Peyer's patch (tissue), 4 donors: ENCODE results near the gene HBM. TPM values are rescaled to one million over a fixed set of nuclear protein-coding genes. Genes with fewer than 3 reads are reported as not detected.
A peak's percentile ranks its signal among the peaks of the same experiment; 100 is the strongest.
"Not testable (repeated sequence)": the region's sequence is repeated elsewhere in the genome, so short reads cannot be mapped to it uniquely, and the experiment has no call there.

ENCODE experiments used
- DNase-seq, 3 donors: peaks; one replicate each; pipeline ENCODE4 v3.0.0-alpha.2; 2017 to 2019
- H3K27ac ChIP-seq, 4 donors: fragments of 200-600 bp; sonication (generic); one replicate each; pipeline ENCODE4 v1.5.1; 2016 to 2019
- H3K27me3 ChIP-seq, 2 donors: fragments of 200-600 bp; sonication (generic); one replicate each; pipeline ENCODE4 v1.5.1; 2019
- H3K36me3 ChIP-seq, 3 donors: fragments of 200-600 bp; sonication (generic); one replicate each; pipeline ENCODE4 v1.5.1; 2016 to 2019
- H3K4me1 ChIP-seq, 4 donors: fragments of 200-600 bp; sonication (generic); one replicate each; pipeline ENCODE4 v1.5.1; 2016 to 2019
- H3K4me3 ChIP-seq, 4 donors: fragments of 200-600 bp; sonication (generic); 1 replicate in 3 of 4; 2 replicates in 1 of 4; pipeline ENCODE4 v1.5.1; 2016 to 2019; ENCODE audit warnings: mild to moderate bottlenecking in 1 of 4
- H3K9me3 ChIP-seq, 4 donors: fragments of 200-600 bp; sonication (generic); one replicate each; pipeline ENCODE4 v1.5.1; 2016 to 2019; ENCODE audit warnings: mild to moderate bottlenecking in 1 of 4
- POLR2A ChIP-seq, 2 donors: fragments of 450-650 bp; IDR thresholded peaks; one replicate each; pipeline ENCODE4 v1.5.1; 2017; ENCODE audit warnings: antibody characterized with exemption in 2 of 2, mild to moderate bottlenecking in 2 of 2, moderate library complexity in 2 of 2
- total RNA-seq, 4 donors: library from RNA; depleted of rRNA; stranded (reverse); fragments of >200 nt; gene quantifications; one replicate each; pipeline ENCODE4 v1.1.0, GENCODE V29; 2016
- TF ChIP-seq, protein P1 (sequence below), 6 experiments: fragments of 450-650 bp in 4 of 6; fragments of 200-600 bp in 2 of 6; sonication (generic) in 1 of 6; IDR thresholded peaks; one replicate each; pipeline ENCODE4 v1.5.1; 2017 to 2019; ENCODE audit warnings: antibody characterized with exemption in 6 of 6, mild to moderate bottlenecking in 3 of 6, moderate library complexity in 1 of 6

Gene HBM
- total RNA-seq, 4 donors from 2014 or later, result not detected

DNA sequence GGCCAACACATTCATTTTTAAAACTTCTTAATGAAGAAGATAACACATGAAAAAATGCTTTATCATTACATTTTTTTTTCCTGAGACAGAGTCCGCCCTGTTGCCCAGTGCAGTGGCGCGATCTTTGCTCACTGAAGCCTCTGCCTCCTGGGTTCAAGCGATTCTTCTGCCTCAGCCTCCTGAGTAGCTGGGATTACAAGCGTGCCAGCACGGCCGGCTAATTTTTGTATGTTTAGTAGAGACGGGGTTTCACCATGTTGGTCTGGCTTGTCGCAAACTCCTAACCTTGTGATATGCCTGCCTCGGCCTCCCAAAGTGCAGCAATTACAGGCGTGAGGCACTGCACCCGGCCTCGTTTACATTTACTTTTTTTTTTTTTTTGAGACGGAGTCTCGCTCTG is 27.7 kb downstream of the HBM start:
- Histone ChIP-seq H3K4me1 (no peaks in the 10 kb centered on the region), H3K27ac (no peak overlapping the region), H3K27me3 (no peaks in the 10 kb centered on the region), H3K36me3 (peaks cover 0 to 98% (median 3%) of the 10 kb centered on the region in 3 donors), H3K9me3 (no peaks in the 10 kb centered on the region), H3K4me3 (no peak overlapping the region)
- DNase-seq, result no peak
- no peak for TF ChIP-seq POLR2A (IDR thresholded peaks at IDR 0.05)
- TF ChIP-seq, protein P1, sequence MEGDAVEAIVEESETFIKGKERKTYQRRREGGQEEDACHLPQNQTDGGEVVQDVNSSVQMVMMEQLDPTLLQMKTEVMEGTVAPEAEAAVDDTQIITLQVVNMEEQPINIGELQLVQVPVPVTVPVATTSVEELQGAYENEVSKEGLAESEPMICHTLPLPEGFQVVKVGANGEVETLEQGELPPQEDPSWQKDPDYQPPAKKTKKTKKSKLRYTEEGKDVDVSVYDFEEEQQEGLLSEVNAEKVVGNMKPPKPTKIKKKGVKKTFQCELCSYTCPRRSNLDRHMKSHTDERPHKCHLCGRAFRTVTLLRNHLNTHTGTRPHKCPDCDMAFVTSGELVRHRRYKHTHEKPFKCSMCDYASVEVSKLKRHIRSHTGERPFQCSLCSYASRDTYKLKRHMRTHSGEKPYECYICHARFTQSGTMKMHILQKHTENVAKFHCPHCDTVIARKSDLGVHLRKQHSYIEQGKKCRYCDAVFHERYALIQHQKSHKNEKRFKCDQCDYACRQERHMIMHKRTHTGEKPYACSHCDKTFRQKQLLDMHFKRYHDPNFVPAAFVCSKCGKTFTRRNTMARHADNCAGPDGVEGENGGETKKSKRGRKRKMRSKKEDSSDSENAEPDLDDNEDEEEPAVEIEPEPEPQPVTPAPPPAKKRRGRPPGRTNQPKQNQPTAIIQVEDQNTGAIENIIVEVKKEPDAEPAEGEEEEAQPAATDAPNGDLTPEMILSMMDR (IDR thresholded peaks at IDR 0.05), result no peak

DNA sequence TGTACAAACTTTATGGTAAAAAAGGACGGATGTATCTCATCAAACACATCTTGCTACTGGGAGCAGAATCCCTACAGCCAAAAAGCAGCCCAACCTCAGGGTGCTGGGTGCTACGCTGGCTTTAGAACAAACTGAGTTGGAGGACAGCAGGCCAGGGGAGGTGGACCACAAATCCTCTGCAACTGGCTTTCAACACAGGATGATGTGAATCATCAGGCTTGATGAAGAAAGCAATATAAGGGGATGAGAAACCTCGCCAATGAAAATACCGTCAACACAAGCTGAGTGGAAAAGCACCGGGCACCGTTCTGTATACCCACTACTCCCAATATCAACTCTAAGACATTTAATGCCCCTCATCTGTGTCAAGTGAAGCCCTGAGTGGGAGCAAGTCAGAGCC is 28.7 kb downstream of the HBM start:
- Histone ChIP-seq H3K27ac (no peak overlapping the region), H3K36me3 (peaks cover 0 to 98% (median 4%) of the 10 kb centered on the region in 3 donors), H3K4me3 (no peak overlapping the region), H3K27me3 (no peaks in the 10 kb centered on the region), H3K9me3 (no peaks in the 10 kb centered on the region), H3K4me1 (no peaks in the 10 kb centered on the region)
- no peak for DNase-seq
- TF ChIP-seq, protein P1 (IDR thresholded peaks at IDR 0.05), result no peak
- no peak for TF ChIP-seq POLR2A (IDR thresholded peaks at IDR 0.05)

DNA sequence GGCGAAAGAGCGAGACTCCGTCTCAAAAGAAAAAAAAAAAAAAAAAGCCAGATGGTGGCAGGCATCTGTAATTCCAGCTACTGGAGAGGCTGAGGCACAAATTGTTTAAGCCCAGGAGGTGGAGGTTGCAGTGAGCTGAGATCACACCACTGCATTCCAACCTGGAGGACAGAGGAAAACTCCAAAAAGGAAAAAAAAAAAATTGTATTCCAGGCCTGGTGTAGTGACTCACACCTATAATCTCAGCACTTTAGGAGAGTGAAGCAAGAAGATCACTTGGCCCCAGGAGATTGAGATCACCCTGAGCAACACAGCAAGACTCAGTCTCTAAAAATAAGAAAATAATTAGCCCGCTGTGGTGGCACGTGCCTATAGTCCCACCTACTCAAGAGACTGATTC is 34.6 kb downstream of the HBM start:
- no peaks in the 10 kb centered on the region for H3K9me3 ChIP-seq
- no peak overlapping the region for H3K4me3 ChIP-seq
- no peak overlapping the region for H3K27ac ChIP-seq
- no peaks in the 10 kb centered on the region for H3K4me1 ChIP-seq
- no peaks in the 10 kb centered on the region for H3K27me3 ChIP-seq
- DNase-seq, result no peak
- TF ChIP-seq POLR2A (IDR thresholded peaks at IDR 0.05), result no peak
- TF ChIP-seq, protein P1 (IDR thresholded peaks at IDR 0.05), result no peak
- peaks cover 0 to 90% (median 4%) of the 10 kb centered on the region in 3 donors for H3K36me3 ChIP-seq

DNA sequence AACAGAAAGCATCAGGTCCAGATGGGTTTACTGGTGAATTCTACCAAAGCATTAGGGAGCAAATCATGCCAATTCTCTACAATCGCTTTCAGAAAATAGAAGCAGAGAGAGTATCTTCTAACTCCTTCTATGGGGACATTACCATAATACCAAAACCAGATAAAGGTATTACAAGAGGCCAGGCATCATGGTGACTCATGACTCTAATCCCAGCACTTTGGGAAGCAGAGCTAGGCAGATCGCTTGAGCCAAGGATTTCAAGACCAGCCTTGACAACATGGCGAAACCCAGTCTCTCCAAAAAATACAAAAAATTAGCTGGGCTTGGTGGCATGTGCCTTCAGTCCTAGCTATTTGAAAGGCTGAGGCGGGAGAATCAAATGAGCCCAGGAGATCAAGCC is 37.5 kb downstream of the HBM start:
- H3K4me3 ChIP-seq, result no peak overlapping the region
- H3K27me3 ChIP-seq, result no peaks in the 10 kb centered on the region
- TF ChIP-seq POLR2A (IDR thresholded peaks at IDR 0.05), result no peak
- TF ChIP-seq, protein P1 (IDR thresholded peaks at IDR 0.05), result no peak
- no peak overlapping the region for H3K27ac ChIP-seq
- no peaks in the 10 kb centered on the region for H3K4me1 ChIP-seq
- no peaks in the 10 kb centered on the region for H3K9me3 ChIP-seq
- H3K36me3 ChIP-seq, result peaks cover 0 to 91% (median 3%) of the 10 kb centered on the region in 3 donors
- no peak for DNase-seq

DNA sequence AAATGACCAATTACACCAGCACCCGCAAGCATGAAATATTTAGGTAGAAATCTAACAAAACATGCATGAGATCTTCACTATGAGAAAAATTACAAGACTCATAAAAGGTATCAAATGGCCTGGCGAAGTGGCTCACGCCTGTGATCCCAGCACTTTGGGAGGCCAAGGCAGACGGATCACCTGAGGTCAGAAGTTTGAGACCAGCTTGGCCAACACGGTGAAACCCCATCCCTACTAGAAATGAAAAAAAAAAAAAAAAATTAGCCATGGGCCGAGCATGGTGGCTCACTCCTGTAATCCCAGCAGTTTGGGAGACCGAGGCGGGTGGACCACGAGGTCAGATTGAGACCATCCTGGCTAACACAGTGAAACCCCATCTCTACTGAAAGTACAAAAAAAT is 38.3 kb downstream of the HBM start:
- not testable (repeated sequence) for H3K4me3 ChIP-seq, DNase-seq, H3K27ac ChIP-seq, H3K4me1 ChIP-seq, H3K9me3 ChIP-seq, H3K27me3 ChIP-seq
- peaks cover 0 to 91% (median 0%) of the 10 kb centered on the region in 3 donors for H3K36me3 ChIP-seq

DNA sequence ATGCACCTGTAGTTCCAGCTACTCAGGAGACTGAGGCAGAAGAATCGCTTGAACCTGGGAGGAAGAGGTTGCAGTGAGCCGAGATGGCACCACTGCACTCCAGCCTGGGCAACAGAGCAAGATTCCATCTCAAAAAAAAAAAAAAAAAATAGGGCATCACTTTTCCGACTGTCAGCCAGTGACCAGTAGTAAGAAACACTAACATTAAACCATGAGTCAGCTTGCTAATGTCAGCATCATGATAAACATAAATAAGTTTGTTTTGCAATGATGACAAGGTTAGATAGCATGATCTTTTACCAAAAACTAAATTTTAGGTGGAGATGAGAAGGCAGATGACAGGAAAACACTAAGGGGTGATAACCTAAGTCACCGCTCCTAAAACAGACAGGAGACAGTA is 43.6 kb downstream of the HBM start:
- not testable (repeated sequence) for H3K9me3 ChIP-seq, DNase-seq, H3K4me1 ChIP-seq, H3K27me3 ChIP-seq, H3K27ac ChIP-seq, H3K4me3 ChIP-seq
- peaks cover 0 to 96% (median 0%) of the 10 kb centered on the region in 3 donors for H3K36me3 ChIP-seq

DNA sequence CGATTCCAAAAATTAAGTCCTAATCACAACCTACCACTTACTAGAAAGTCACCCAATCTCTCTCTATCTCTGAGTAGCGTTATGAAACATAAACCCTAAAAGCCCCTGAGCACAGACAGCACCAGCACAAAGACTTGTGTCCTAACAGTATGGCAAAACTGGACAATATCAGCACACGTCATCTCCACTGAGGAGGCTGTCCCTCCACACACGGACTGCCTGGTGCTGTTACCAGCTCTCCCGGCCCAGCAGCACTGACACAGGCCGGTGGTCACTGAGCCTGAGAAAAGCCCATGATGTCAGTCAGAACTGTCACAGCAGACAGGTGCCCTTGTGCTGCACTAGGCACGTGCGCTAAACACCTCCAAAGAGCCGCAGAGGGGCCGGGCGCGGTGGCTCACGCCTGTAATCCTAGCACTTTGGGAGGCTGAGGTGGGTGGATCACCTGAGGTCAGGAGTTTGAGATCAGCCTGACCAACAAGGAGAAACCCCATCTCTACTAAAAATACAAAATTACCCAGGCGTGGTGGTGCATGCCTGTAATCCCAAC is 45.9 kb downstream of the HBM start:
- not testable (repeated sequence) for H3K4me3 ChIP-seq, H3K27ac ChIP-seq, H3K27me3 ChIP-seq, H3K4me1 ChIP-seq, H3K9me3 ChIP-seq
- DNase-seq, result peak in 1 of 3 donors; percentile 37
- peaks cover 0 to 95% (median 0%) of the 10 kb centered on the region in 3 donors for H3K36me3 ChIP-seq
